Measurements from ENCODE around the gene DNAJC17. TPM values are rescaled to one million over a fixed set of nuclear protein-coding genes. Genes with fewer than 3 reads are reported as not detected.

The DNAJC17 gene
- total and polyA plus RNA-seq, 2 of the 13 experiments (the other 11 are each of a cell fraction or from before 2014, with no cell fraction given) = 22.2 to 26.5 TPM

GRCh38 chr15:40762919-40763800 lies 44.1 kb downstream of the DNAJC17 start (continued):
- TF ChIP-seq HINFP (CRISPR knock-in tag; IDR thresholded peaks at IDR 0.05; ENCODE audit: low read depth) (no peak), ZC3H4 (CRISPR knock-in tag; IDR thresholded peaks at IDR 0.05; ENCODE audit: borderline replicate concordance) (no peak; the same call in 1 of the 2 replicates), ZGPAT (CRISPR knock-in tag; IDR thresholded peaks at IDR 0.05) (no peak), SP140L (CRISPR knock-in tag; IDR thresholded peaks at IDR 0.05; ENCODE audit: borderline replicate concordance) (no peak), ZNF280D (CRISPR knock-in tag; IDR thresholded peaks at IDR 0.05) (peak; percentile 66), HDAC1 (CRISPR knock-in tag; IDR thresholded peaks at IDR 0.05) (peak; percentile 8), SNRNP70 (IDR thresholded peaks at IDR 0.05; ENCODE audit: low read depth, low read length) (no peak), ATF2 (CRISPR knock-in tag; IDR thresholded peaks at IDR 0.05) (no peak; the same call in 1 of the 2 replicates), ZNF788 (CRISPR knock-in tag; IDR thresholded peaks at IDR 0.05; ENCODE audit: borderline replicate concordance) (no peak), HNRNPL (IDR thresholded peaks at IDR 0.05; ENCODE audit: low read depth, low read length) (no peak), MTA1 (CRISPR knock-in tag; IDR thresholded peaks at IDR 0.05; ENCODE audit: borderline replicate concordance) (peak; percentile 76; the same call in 1 of the 2 replicates), DDIT3 (CRISPR knock-in tag; IDR thresholded peaks at IDR 0.05) (no peak), ZNF253 (CRISPR knock-in tag; IDR thresholded peaks at IDR 0.05; ENCODE audit: borderline replicate concordance) (0 out of 2 replicates have a peak, but pooled peaks have one; percentile 30), RBM39 (IDR thresholded peaks at IDR 0.05; ENCODE audit: low read depth, low read length, poor library complexity, severe bottlenecking) (no peak), ZNF605 (CRISPR knock-in tag; IDR thresholded peaks at IDR 0.05) (peak; percentile 92; the same call in 1 of the 2 replicates), CEBPB (IDR thresholded peaks at IDR 0.05; ENCODE audit: borderline replicate concordance, low read depth, low read length) (no peak), ETS1 (CRISPR knock-in tag; IDR thresholded peaks at IDR 0.05) (no peak), CENPX (CRISPR knock-in tag; IDR thresholded peaks at IDR 0.05) (no peak), BORCS8-MEF2B (CRISPR knock-in tag; IDR thresholded peaks at IDR 0.05) (peak; percentile 88)

Data from HepG2 (cell line).